ENCODE results near the gene SORBS2. TPM values are rescaled to one million over a fixed set of nuclear protein-coding genes. Genes with fewer than 3 reads are reported as not detected.

The SORBS2 gene
- total and polyA plus RNA-seq, 8 donors, result 9.0 to 908 (median 66.4) TPM

DNA sequence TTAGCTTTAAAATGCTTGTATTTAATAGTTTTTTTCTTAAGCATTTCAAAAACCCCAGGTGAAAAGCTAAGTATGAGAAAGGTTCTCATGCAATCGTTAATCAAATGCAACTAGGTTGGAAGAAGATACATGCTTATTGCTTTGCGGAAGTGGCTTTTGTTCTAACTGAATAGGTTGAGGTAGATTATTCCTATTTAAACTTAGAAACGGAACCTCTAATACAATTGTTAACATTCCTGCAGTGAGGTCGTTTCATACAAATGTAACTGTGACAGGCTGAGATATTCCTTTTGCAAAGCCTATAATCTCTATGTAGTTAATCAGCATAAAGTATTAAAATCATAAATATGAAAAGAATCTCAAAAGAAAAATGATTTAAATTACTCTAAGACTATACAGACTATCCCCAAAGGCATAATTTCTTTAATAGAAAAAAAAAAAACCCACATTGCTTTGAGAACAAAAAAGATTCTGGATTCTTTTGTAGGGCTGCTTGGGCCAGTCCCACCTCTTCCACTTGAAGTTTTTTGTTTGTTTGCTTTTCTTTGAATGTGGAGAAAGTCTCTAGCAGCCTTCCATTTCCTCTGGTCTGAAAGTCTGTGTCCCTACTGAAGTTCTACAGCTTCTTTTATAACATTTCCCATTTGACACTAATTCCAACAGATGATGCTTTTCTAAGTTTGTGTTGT, 25.6 kb upstream of the SORBS2 start:
- Histone ChIP-seq H3K9me3 (no peaks in the 10 kb centered on the region), H3K27me3 (no peaks in the 10 kb centered on the region), H3K36me3 (no peaks in the 10 kb centered on the region), H3K4me3 (no peak overlapping the region), H3K4me1 (peaks cover 8 to 50% (median 30%) of the 10 kb centered on the region in 4 donors), H3K27ac (peak overlapping the region in 4 of 5 donors; percentile 57 to 81 (median 67))
- intact Hi-C loops (cut with DNase I; ENCODE audit: low total_unique reads), result no loop called here
- TF ChIP-seq CTCF (IDR thresholded peaks at IDR 0.05) (no peak), POLR2A (IDR thresholded peaks at IDR 0.05) (no peak), EP300 (IDR thresholded peaks at IDR 0.05) (no peak), POLR2AphosphoS5 (IDR thresholded peaks at IDR 0.05) (no peak)
- 24 to 50% (median 39%) methylated on average over 4 of the region's 4 CpGs for WGBS, 5 donors
- DNase-seq, result no peak

DNA sequence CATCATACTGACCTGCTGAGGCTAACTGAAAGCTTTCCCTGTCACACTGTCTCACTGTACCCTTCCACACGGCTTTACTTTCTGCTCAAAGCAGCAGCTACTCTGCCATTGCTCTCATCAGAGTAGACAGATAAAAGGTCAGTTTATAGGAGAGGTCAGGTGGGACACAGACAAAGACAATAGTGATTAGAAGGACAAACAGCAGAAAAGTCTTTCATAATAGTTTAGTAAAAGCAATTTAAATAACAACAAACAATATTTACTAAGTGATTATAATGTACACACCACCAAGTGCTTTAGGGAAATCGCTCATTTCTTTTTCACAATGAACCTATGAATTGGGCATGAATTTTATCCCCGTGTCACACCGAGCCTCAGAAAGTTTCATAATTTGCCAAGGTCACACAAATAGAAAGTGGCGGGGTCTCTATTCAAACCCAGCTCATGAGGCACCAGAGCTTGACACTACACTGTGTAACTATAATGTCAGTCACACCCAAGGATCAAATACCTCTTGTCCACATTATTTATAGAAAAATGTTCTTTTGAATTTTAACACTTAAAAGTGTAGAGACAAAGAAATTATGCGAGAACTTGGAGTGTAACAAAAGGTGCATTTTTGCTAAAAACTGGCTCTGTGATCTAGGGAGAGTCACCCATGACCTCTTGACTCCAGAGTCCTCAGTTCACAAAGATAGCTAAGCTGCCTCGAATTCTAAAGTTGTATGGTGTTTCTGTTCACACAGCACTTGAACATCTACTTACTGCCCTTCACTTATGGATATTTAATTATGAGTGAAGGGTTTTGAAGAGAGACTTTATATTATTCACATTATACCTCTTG, 24.5 kb upstream of the SORBS2 start:
- no peak for DNase-seq
- TF ChIP-seq EP300 (IDR thresholded peaks at IDR 0.05) (no peak), POLR2A (IDR thresholded peaks at IDR 0.05) (no peak), CTCF (IDR thresholded peaks at IDR 0.05) (no peak), POLR2AphosphoS5 (IDR thresholded peaks at IDR 0.05) (no peak)
- Histone ChIP-seq H3K27ac (peak overlapping the region in 3 of 5 donors; percentile 23 to 75 (median 59)), H3K36me3 (no peaks in the 10 kb centered on the region), H3K9me3 (no peaks in the 10 kb centered on the region), H3K4me3 (no peak overlapping the region), H3K27me3 (no peaks in the 10 kb centered on the region), H3K4me1 (peaks cover 8 to 58% (median 34%) of the 10 kb centered on the region in 4 donors)
- 28 to 57% (median 48%) methylated on average over 7 of the region's 7 CpGs for WGBS, 5 donors
- intact Hi-C loops (cut with DNase I; ENCODE audit: low total_unique reads), result no loop called here

- Histone ChIP-seq H3K4me1 (peaks cover 13 to 63% (median 36%) of the 10 kb centered on the region in 4 donors), H3K27me3 (no peaks in the 10 kb centered on the region), H3K27ac (peak overlapping the region in 3 of 5 donors; percentile 23 to 75 (median 30)), H3K9me3 (no peaks in the 10 kb centered on the region), H3K4me3 (no peak overlapping the region), H3K36me3 (no peaks in the 10 kb centered on the region)
- intact Hi-C loops (cut with DNase I; ENCODE audit: low total_unique reads), result no loop called here
- DNase-seq, result no peak
- WGBS, 5 donors, result 67 to 89% (median 75%) methylated on average over 6 of the region's 6 CpGs
- TF ChIP-seq POLR2AphosphoS5 (IDR thresholded peaks at IDR 0.05) (no peak), POLR2A (IDR thresholded peaks at IDR 0.05) (no peak), EP300 (IDR thresholded peaks at IDR 0.05) (no peak), CTCF (IDR thresholded peaks at IDR 0.05) (no peak)
These were observed 23.8 kb upstream of the SORBS2 start for GRCh38 chr4:185835814-185836213.

GRCh38 chr4:185835336-185835735, 23.3 kb upstream of the SORBS2 start:
- Histone ChIP-seq H3K9me3 (no peaks in the 10 kb centered on the region), H3K4me3 (no peak overlapping the region), H3K4me1 (peaks cover 13 to 68% (median 37%) of the 10 kb centered on the region in 4 donors), H3K27ac (no peak overlapping the region), H3K36me3 (no peaks in the 10 kb centered on the region), H3K27me3 (no peaks in the 10 kb centered on the region)
- 88 to 92% (median 90%) methylated on average over 4 of the region's 4 CpGs for WGBS, 5 donors
- TF ChIP-seq POLR2A (IDR thresholded peaks at IDR 0.05) (no peak), POLR2AphosphoS5 (IDR thresholded peaks at IDR 0.05) (no peak), CTCF (IDR thresholded peaks at IDR 0.05) (no peak), EP300 (IDR thresholded peaks at IDR 0.05) (no peak)
- intact Hi-C loops (cut with DNase I; ENCODE audit: low total_unique reads), result no loop called here
- DNase-seq, result no peak
